ENCODE data around the gene GRAMD1B.

Gene GRAMD1B

DNA sequence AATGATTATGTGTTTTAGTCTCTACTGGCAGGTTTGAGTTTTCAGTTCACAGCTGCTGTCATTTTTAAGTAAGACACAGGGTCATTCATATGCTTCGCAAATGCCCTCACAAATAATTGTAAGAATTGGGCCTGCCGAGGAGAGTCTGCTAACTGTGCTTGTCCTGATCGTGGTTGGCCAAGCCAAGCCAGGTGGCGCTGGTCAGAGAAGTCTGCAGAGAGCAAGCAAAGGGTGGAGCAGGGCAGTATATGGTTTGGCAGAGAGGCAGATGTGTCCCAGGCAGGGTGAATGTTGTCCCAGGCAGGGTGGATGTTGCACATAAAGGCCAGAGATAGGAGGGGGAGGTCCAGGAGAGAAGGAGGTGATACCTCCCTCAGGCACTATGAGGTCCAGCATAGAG lies 171.7 kb downstream of the GRAMD1B start:
- TF ChIP-seq GATA1 (IDR thresholded peaks at IDR 0.05; ENCODE audit: low read depth, low read length), result no peak
- TF ChIP-seq POLR2A (IDR thresholded peaks at IDR 0.05; ENCODE audit: low read length), result no peak
- no peak for DNase-seq

DNA sequence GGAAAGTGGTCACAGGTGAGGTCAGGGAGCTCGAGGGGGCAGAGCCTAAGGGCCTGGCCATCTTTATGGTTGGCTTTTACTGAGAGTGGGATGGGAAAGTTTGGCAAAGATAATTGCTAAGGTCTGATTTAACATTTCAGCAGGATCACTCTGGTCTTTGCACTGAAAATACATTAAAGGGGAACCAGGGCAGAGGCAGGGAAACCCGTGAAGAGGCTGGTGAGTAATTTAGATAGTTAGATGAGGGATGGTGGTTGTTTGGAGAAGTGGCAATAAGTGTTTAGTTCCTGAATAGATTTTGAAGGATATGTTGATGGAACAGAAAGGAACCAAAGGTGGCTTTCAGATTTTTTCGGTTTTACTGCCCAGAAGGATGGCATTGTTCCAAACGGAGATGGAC lies 173.6 kb downstream of the GRAMD1B start:
- DNase-seq, result no peak
- no peak for TF ChIP-seq GATA1 (IDR thresholded peaks at IDR 0.05; ENCODE audit: low read depth, low read length)
- no peak for TF ChIP-seq POLR2A (IDR thresholded peaks at IDR 0.05; ENCODE audit: low read length)

DNA sequence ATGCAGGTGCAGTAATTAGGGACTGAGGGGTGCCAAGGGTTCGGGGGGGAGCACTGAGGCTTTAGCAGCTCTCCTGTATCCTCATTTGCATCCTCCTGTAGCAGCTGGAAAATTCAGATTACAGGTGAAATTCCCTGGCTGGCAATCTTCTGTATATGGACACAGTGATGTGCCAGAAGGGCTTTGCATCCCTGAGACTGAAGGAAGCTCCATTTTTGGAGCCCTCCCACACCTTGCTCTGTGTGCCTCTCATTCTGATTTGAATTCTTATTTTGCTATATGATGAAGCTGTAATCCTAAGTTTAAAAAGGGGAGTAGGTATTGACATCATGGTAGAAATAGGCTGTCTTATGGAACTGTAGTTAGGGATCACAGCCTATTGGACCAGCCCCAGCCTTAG lies 177.7 kb downstream of the GRAMD1B start:
- no peak for TF ChIP-seq POLR2A (IDR thresholded peaks at IDR 0.05; ENCODE audit: low read length)
- TF ChIP-seq GATA1 (IDR thresholded peaks at IDR 0.05; ENCODE audit: low read depth, low read length), result no peak
- no peak for DNase-seq

DNA sequence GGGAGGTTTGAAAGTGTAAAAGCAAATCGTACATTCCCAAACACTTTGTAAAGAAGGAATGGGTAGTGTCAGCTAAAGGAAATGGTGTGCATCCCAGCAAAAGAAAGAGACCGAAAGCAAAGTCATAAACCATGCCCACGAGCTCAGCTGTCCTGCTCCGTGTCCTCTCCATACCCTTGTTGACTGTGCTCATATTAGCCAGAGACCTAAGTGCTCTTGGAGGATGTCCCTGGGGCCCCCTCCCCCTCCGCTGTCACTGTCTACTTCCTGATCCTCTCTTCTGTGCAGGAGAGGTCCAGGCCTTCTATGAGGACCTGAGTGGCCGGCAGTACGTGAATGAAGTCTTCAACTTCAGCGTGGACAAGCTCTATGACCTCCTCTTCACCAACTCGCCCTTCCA lies 178.3 kb downstream of the GRAMD1B start:
- TF ChIP-seq POLR2A (IDR thresholded peaks at IDR 0.05; ENCODE audit: low read length) (no peak), GATA1 (IDR thresholded peaks at IDR 0.05; ENCODE audit: low read depth, low read length) (no peak)
- DNase-seq, result no peak

DNA sequence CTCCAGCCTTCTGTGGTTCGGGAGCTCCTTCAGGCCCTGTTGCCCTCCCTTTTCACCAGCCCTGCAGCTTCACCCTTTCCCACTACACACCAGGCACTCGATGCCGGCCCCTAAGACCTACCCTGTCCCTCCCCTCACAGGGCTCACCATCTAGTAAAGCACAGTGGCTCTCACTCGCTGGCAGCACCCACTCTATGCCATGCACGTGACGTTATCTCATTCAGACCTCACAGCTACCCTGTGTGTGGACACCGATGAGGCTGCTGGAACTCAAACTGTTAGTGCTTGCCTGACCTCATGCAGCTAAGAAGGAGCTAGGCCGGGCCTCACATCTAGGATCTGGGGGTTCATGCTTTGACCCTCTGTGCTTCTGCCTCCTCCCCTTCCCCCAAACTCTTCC lies 178.9 kb downstream of the GRAMD1B start:
- no peak for TF ChIP-seq GATA1 (IDR thresholded peaks at IDR 0.05; ENCODE audit: low read depth, low read length)
- TF ChIP-seq POLR2A (IDR thresholded peaks at IDR 0.05; ENCODE audit: low read length), result no peak
- no peak for DNase-seq

DNA sequence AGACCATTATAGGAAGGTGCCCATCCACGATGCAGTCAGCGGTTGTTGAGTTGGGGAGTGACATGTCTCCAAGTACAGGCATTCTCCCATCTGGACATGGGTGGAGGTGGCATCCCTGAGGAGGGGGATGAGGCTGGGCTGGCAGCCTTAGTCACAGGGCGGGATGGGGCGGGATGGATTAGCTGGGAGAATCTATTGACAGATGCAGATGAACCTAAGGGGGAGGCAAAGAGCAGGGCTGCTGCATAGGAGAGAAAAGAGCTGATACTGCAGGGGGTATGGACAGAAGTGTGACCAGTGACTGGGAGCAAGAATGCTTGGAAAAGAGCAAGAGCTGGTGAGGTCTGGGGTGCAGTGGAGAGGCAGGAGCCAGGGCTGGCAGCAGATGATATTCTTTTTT lies 181.6 kb downstream of the GRAMD1B start:
- no peak for DNase-seq
- TF ChIP-seq POLR2A (IDR thresholded peaks at IDR 0.05; ENCODE audit: low read length) (no peak), GATA1 (IDR thresholded peaks at IDR 0.05; ENCODE audit: low read depth, low read length) (no peak)

DNA sequence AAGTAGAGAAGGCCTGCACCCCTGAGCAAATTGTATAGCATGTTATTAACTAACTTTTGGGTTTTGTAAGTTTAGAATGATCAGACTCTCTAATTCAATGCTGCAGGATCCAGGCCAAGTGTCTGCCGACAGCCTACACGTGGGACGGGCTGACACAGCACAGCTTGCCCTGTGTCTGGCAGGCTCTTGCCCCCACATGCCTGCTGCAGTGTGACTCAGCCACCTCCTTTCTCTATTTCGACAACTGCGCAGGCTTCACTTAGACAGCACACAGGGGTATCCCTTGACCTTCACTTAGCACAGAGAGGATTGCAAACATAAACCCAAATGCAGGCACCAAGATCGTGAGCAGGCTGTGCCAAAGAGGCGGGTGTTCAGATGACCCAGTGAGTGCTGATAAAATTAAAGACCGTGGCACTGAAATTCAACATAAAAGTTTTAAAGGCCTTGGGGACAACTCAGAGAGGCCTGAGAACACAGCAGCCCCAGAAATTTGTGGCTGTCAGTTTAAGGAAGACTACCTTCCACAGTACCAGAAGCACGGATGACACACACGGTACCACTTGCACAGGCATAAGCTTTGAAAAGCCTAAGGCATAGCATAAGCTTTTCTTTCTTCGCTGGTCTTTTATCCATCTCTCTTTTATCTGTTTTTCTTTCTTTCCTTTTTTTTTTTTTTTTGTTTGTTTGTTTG lies 186.6 kb downstream of the GRAMD1B start:
- no peak for TF ChIP-seq GATA1 (IDR thresholded peaks at IDR 0.05; ENCODE audit: low read depth, low read length)
- no peak for TF ChIP-seq POLR2A (IDR thresholded peaks at IDR 0.05; ENCODE audit: low read length)
- DNase-seq, result no peak

DNA sequence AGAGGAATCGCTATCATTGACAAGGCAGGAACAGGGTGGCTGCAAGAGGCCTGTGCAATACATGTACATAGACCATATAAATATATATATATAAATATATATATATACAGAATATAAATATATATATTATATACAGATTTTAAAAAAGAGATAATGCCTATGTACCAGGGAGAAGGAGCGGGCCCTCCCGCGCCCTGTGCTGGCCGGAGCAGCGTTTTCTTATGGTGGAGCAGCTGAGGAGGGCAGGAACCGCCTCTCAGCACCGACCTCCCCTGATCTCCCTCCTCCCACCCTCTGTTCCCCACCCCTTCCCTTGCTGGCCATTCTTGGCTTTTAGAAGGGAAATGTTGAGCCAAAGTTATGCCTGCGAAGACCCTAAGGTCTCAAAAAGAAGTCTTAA lies 192.5 kb downstream of the GRAMD1B start:
- TF ChIP-seq POLR2A (IDR thresholded peaks at IDR 0.05; ENCODE audit: low read length) (no peak), GATA1 (IDR thresholded peaks at IDR 0.05; ENCODE audit: low read depth, low read length) (no peak)
- no peak for DNase-seq

DNA sequence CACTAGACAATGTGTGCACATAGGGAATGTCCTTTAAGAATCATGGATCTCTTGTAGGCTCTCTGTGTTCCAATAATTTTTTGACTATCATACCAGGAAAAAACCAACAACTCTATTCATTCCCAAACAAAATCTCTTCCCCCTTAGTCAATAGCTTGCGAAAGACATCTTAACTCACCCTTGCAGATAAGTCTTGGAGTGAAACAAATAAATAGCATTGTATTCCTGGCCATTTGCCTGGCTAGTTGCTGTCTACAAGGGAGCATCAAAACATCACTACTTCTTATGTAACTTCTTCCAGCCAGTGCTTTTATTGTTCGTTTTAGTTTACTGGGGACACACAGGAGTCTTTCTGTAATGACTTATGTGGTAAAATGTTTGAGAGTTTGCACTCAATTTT lies 194.9 kb downstream of the GRAMD1B start:
- no peak for TF ChIP-seq POLR2A (IDR thresholded peaks at IDR 0.05; ENCODE audit: low read length)
- no peak for TF ChIP-seq GATA1 (IDR thresholded peaks at IDR 0.05; ENCODE audit: low read depth, low read length)
- no peak for DNase-seq

DNA sequence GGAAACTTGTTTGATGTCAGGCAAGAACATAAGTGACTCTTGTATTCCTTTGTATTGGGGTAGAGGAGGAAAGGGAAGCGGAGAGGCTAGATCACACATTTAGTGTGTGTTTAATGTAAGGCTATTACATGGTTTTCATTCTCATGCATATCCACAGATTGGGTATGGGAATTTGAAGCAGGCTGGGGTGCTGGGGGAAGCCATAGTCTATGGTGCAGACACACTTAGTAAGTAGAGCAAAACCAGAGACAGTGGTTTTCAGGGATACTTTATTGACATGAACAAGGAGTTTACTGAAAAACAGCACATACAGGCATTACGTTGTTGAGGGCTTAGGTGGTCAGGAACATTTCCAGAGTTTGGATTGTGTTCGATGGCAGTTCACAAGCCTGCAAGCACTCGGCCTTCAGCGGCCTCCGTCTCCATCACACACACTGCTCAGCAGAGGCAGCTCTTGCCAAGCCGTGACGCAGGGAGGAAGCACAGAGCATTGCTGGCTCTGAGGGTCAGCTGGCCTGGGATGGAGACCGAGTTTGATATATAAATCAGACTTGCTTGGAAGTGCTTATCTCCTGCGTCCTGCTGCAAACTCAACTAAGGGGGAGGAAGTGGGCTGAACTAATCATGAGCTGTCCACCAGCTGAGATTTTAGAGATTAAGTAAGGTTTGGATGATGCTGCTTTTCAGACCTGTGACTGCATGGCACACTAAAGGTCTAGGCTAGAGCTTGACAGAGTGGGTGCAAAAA lies 199.0 kb downstream of the GRAMD1B start:
- TF ChIP-seq GATA1 (IDR thresholded peaks at IDR 0.05; ENCODE audit: low read depth, low read length) (no peak), POLR2A (IDR thresholded peaks at IDR 0.05; ENCODE audit: low read length) (no peak)
- DNase-seq, result peak in 1 of 2 experiments; percentile 6

DNA sequence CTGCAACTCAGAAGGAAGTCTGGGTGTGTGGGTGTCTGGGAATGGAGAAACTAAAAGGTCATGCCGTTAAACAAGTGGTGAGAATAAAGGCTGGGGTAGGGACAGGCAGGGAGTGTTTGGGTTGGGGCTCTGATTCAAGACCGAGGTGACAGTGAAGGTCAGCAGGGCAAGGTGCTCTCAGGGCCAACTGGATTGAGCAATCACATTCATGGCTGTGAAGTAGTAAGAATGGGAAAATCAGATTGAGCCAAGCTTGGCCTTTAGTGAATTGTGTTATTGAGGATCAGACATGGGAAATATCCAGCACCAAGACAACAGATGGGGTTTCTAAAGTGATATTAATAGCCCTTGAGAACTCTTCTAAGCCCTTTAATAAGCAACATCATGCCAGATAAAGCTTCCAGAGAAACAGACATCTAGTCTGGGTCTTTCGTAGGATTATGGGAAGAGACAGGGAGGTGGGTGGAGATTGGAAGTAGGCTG lies 200.1 kb downstream of the GRAMD1B start:
- TF ChIP-seq GATA1 (IDR thresholded peaks at IDR 0.05; ENCODE audit: low read depth, low read length) (no peak), POLR2A (IDR thresholded peaks at IDR 0.05; ENCODE audit: low read length) (no peak)
- no peak for DNase-seq

DNA sequence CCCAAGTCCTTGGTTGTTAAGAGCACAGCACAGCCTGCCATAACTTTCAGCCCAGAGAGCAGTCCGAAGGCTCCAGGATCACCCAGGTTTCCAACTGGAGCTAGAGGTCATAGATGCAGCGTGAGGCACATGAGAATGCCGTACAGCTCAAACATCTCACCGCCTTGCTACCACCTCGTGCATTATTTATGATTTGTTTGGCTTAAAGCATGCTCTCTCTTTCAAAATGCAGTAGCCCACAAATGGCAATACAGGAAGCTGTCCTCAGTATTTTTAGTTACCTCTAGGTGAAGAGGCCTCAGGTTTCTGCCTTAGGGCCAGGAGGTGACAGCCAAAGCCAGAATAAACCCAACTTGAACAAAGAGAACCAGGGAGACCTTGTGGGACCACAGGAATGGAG lies 210.0 kb downstream of the GRAMD1B start:
- TF ChIP-seq GATA1 (IDR thresholded peaks at IDR 0.05; ENCODE audit: low read depth, low read length) (no peak), POLR2A (IDR thresholded peaks at IDR 0.05; ENCODE audit: low read length) (no peak)
- DNase-seq, result no peak

DNA sequence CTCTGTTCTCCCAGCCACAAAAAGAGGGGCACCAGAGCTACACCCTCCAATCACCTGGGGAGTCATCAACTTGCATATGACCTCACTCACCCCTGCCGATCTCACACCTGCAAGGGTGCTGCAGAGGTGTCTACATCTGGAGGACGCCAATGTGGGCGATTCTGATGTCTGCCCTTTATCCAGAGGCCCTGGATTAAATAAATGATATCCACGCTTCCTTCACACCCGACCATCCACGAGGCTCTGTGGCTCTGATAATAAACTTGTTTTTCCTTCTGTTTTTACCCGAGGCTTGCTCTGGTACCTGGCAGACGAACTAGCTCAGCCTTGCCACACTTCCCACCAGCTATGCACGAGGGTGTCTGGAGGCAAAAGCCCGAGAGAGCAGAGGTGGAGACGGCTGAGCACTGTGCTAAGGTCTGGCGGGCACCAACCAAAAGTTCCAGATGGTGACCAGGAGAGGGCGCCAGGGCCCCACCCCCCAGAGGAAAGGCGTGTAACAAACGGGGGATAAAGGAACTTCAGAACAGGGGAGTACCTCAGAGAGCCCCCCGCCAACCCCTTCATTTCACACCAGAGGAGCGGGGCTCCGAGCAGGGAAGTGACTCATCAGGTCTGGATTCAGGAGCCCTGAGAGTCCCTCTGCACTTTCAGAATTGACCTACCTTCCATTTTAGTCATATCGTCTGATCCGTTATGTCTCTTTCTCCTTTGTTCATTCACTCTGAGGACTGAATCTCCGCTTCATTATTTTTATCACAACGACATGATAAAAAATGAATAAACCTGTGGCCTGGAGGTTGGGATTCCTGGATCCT lies 210.8 kb downstream of the GRAMD1B start:
- DNase-seq, result peak; percentile 39 to 63
- TF ChIP-seq GATA1 (IDR thresholded peaks at IDR 0.05; ENCODE audit: low read depth, low read length), result no peak
- TF ChIP-seq POLR2A (IDR thresholded peaks at IDR 0.05; ENCODE audit: low read length), result no peak

DNA sequence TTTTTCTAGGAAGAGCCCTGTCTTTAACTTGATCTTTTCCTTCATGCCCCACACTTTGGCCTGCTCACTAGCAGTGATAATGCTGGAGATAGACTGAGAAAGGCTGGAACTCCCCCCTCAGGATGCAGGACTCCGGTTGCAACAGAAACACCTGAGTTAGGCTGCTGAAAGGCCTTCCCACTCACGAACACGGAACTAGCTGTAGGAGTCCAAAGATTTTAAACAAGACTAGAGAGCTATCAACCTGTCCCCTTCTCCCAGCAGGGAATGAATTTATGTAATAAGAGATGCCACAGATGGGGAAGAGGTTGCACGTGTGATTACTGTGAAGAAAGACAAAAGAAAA lies 211.4 kb downstream of the GRAMD1B start:
- no peak for DNase-seq
- no peak for TF ChIP-seq POLR2A (IDR thresholded peaks at IDR 0.05; ENCODE audit: low read length)
- no peak for TF ChIP-seq GATA1 (IDR thresholded peaks at IDR 0.05; ENCODE audit: low read depth, low read length)

Data from erythroblast (primary cell).